HUES64 (cell line): ENCODE results near the gene SRC.
"Not testable (repeated sequence)": the region's sequence is repeated elsewhere in the genome, so short reads cannot be mapped to it uniquely, and the experiment has no call there.

Experiments used
- H3K27ac ChIP-seq: 2 replicates; pipeline ENCODE4 v1.7.0; 2013; ENCODE audit warnings: low read depth, low read length, inconsistent platforms
- H3K27me3 ChIP-seq: 2 replicates; pipeline ENCODE4 v1.6.1; 2013; ENCODE audit warnings: mild to moderate bottlenecking, low read length; ENCODE audit not compliant: insufficient read depth
- H3K36me3 ChIP-seq: 2 replicates; pipeline ENCODE4 v1.6.1; 2013; ENCODE audit warnings: mild to moderate bottlenecking, low read length; ENCODE audit not compliant: insufficient read depth
- H3K4me1 ChIP-seq: 2 replicates; pipeline ENCODE4 v1.6.1; 2013; ENCODE audit warnings: mild to moderate bottlenecking, low read length, moderate library complexity; ENCODE audit not compliant: insufficient read depth
- H3K4me3 ChIP-seq: 2 replicates; pipeline ENCODE4 v1.5.1; 2013; ENCODE audit warnings: mild to moderate bottlenecking, low read length, moderate library complexity
- H3K9ac ChIP-seq: 2 replicates; pipeline ENCODE4 v1.6.1; 2013; ENCODE audit warnings: mild to moderate bottlenecking, low read depth, low read length
- H3K9me3 ChIP-seq: 2 replicates; pipeline ENCODE4 v1.6.1; 2013; ENCODE audit warnings: low read depth, low read length; ENCODE audit not compliant: insufficient read depth
- WGBS: fragments of 150-250, 120-280 bp; methylation state at CpG from one replicate; pipeline ENCODE4 v1.1.7; 2013; ENCODE audit warnings: missing lambda C conversion rate; 5-methylcytosine and 5-hydroxymethylcytosine counted together

The SRC gene

DNA sequence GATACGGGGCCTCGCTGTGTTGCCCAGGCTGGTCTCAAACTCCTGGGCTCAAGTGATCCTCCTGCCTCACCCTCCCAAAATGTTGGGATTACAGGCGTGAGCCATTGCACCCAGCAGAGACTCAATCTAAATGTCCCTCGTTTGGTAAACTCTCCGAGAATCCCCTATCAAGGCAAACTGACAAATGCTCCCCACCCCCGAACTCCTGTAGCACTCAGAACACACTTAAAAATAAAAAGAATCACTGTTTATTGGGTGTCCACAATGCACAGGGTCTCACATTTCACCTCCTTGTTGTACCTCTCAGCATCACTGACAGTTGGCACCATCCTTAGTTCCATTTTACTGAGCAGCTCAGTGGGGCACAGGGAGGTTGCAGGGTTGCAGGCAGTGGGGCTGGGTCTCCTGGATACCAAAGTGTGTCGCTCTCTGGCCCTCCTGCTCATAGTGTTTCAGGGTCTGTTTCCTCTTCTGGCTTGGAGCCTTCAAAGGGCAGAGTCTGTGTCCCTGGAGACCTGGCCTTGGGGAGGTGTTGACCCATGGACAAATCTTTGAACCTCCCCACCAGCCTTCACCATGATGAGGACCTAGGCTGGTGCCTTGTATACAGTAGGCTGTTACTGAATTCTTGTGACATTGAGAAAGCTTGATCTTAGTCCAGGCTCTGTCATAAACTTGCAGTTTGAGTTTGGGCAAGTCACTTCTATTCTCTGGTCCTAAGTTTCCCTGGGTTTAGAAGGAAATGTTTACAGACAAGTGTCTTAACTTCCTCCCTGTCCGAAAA is 8.5 kb upstream of the SRC start:
- Histone ChIP-seq H3K9ac (no peak overlapping the region), H3K4me3 (no peak overlapping the region), H3K4me1 (peaks cover 6% of the 10 kb centered on the region; the same call in 1 of the 2 replicates), H3K36me3 (no peaks in the 10 kb centered on the region), H3K27me3 (no peaks in the 10 kb centered on the region), H3K9me3 (no peaks in the 10 kb centered on the region), H3K27ac (no peak overlapping the region)
- WGBS, result 80% methylated on average over 8 of the region's 8 CpGs

GRCh38 chr20:37338380-37338779 is 7.6 kb upstream of the SRC start:
- H3K4me1 ChIP-seq, H3K27ac ChIP-seq, H3K4me3 ChIP-seq, H3K36me3 ChIP-seq, H3K9me3 ChIP-seq, H3K27me3 ChIP-seq, H3K9ac ChIP-seq: not testable (repeated sequence)
- WGBS, result 88% methylated on average over 8 of the region's 8 CpGs

- Histone ChIP-seq H3K4me3 (no peak overlapping the region), H3K27me3 (no peaks in the 10 kb centered on the region), H3K9ac (no peak overlapping the region), H3K4me1 (peaks cover 6% of the 10 kb centered on the region; the same call in 1 of the 2 replicates), H3K36me3 (no peaks in the 10 kb centered on the region), H3K9me3 (no peaks in the 10 kb centered on the region), H3K27ac (no peak overlapping the region)
- WGBS, result 80% methylated on average over 4 of the region's 4 CpGs
Observed at GRCh38 chr20:37339208-37339607, 6.7 kb upstream of the SRC start.

DNA sequence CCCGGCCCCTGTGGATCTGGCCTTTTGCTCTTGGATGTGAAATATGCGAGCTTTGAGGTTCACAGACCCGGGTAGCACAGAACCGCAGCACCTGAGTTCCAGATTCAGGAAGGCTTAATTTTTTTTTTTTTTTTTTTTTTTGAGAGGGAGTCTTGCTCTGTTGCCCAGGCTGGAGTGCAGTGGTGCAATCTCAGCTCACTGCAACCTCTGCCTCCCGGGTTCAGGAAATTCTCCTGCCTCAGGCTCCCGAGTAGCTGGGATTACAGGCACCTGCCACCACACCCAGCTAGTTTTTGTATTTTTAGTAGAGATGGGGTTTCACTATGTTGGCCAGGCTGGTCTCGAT is 6.2 kb upstream of the SRC start:
- not testable (repeated sequence) for H3K4me1 ChIP-seq, H3K27ac ChIP-seq, H3K9ac ChIP-seq, H3K27me3 ChIP-seq, H3K4me3 ChIP-seq, H3K36me3 ChIP-seq, H3K9me3 ChIP-seq
- WGBS, result 91% methylated on average over 7 of the region's 7 CpGs

GRCh38 chr20:37340998-37341397 is 4.9 kb upstream of the SRC start:
- Histone ChIP-seq H3K4me3 (no peak overlapping the region), H3K9me3 (no peaks in the 10 kb centered on the region), H3K4me1 (peaks cover 6% of the 10 kb centered on the region; the same call in 1 of the 2 replicates), H3K27me3 (no peaks in the 10 kb centered on the region), H3K36me3 (no peaks in the 10 kb centered on the region), H3K27ac (no peak overlapping the region), H3K9ac (no peak overlapping the region)
- 95% methylated on average over 5 of the region's 6 CpGs for WGBS

GRCh38 chr20:37341632-37342031 is 4.3 kb upstream of the SRC start:
- no peaks in the 10 kb centered on the region for H3K27me3 ChIP-seq
- no peaks in the 10 kb centered on the region for H3K9me3 ChIP-seq
- no peak overlapping the region for H3K4me3 ChIP-seq
- WGBS, result 88% methylated on average over 11 of the region's 11 CpGs
- H3K9ac ChIP-seq, result no peak overlapping the region
- H3K4me1 ChIP-seq, result peaks cover 3% of the 10 kb centered on the region; the same call in 1 of the 2 replicates
- no peaks in the 10 kb centered on the region for H3K36me3 ChIP-seq
- no peak overlapping the region for H3K27ac ChIP-seq

GRCh38 chr20:37342231-37343177 is 3.4 kb upstream of the SRC start:
- H3K4me1 ChIP-seq, result no peaks in the 10 kb centered on the region; the same call in 1 of the 2 replicates

GRCh38 chr20:37343212-37343993 is 2.5 kb upstream of the SRC start:
- H3K9me3 ChIP-seq, result no peaks in the 10 kb centered on the region
- H3K4me3 ChIP-seq, result no peak overlapping the region
- no peaks in the 10 kb centered on the region for H3K27me3 ChIP-seq
- no peak overlapping the region for H3K9ac ChIP-seq
- no peaks in the 10 kb centered on the region for H3K4me1 ChIP-seq
- WGBS, result 80% methylated on average over 12 of the region's 12 CpGs
- H3K36me3 ChIP-seq, result 0 out of 2 replicates have a peak, but pooled peaks cover 3% of the 10 kb centered on the region
- H3K27ac ChIP-seq, result no peak overlapping the region

More at GRCh38 chr20:37342231-37343177, 3.4 kb upstream of the SRC start:
- Histone ChIP-seq H3K4me3 (no peak overlapping the region), H3K9ac (no peak overlapping the region), H3K27ac (no peak overlapping the region), H3K36me3 (0 out of 2 replicates have a peak, but pooled peaks cover under 1% of the 10 kb centered on the region), H3K9me3 (no peaks in the 10 kb centered on the region), H3K27me3 (no peaks in the 10 kb centered on the region)
- WGBS, result 91% methylated on average over 3 of the region's 4 CpGs

DNA sequence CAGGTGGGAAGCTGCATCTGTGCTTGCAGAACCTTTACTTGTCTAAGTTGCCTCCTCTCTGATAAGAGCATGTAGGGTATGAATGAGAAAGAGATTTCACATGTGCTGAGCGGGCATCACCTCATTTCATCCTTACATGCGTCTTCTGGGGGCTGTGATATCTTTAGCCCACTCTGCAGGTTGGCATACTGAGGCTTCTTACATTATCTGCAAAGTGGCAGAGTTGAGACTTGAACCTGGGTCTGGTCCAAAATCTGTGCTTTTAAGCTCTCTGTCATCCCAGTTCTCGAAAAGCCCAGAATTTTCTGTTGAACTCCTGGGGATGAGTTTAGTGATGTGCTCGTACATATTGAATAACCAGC is 2.0 kb upstream of the SRC start:
- Histone ChIP-seq H3K27me3 (no peaks in the 10 kb centered on the region), H3K36me3 (0 out of 2 replicates have a peak, but pooled peaks cover 3% of the 10 kb centered on the region), H3K9me3 (no peaks in the 10 kb centered on the region), H3K27ac (no peak overlapping the region), H3K4me1 (no peaks in the 10 kb centered on the region), H3K9ac (no peak overlapping the region), H3K4me3 (no peak overlapping the region)
- 90% methylated on average over 4 of the region's 4 CpGs for WGBS

- H3K36me3 ChIP-seq, result 0 out of 2 replicates have a peak, but pooled peaks cover 3% of the 10 kb centered on the region
- no peak overlapping the region for H3K27ac ChIP-seq
- no peak overlapping the region for H3K9ac ChIP-seq
- no peaks in the 10 kb centered on the region for H3K9me3 ChIP-seq
- no peaks in the 10 kb centered on the region for H3K4me1 ChIP-seq
- peak overlapping the region; percentile 61 for H3K4me3 ChIP-seq
- WGBS, result 84% methylated on average over 10 of the region's 10 CpGs
- H3K27me3 ChIP-seq, result no peaks in the 10 kb centered on the region
Observed at GRCh38 chr20:37344506-37345338, 1.2 kb upstream of the SRC start.
